HG03558 (cell line): Measurements from ENCODE around the gene MICU2.
"Not testable (repeated sequence)": the region's sequence is repeated elsewhere in the genome, so short reads cannot be mapped to it uniquely, and the experiment has no call there.

Experiments used
- ATAC-seq: cut with Tn5 transposase; IDR thresholded peaks from one replicate; pipeline ENCODE4 v1.9.1; 2021; ENCODE audit warnings: moderate number of reproducible peaks; ENCODE audit not compliant: unreplicated experiment; ENCODE audit errors: extremely low read depth

The MICU2 gene

GRCh38 chr13:21595546-21595822 is 8.5 kb downstream of the MICU2 start:
- no peak for ATAC-seq

- no peak for ATAC-seq
Observed at GRCh38 chr13:21594715-21595545, 9.0 kb downstream of the MICU2 start.

GRCh38 chr13:21590665-21591456 is 13.1 kb downstream of the MICU2 start:
- ATAC-seq = not testable (repeated sequence)

GRCh38 chr13:21590231-21590630 is 13.7 kb downstream of the MICU2 start:
- ATAC-seq = no peak

GRCh38 chr13:21589510-21589909 is 14.5 kb downstream of the MICU2 start:
- not testable (repeated sequence) for ATAC-seq

GRCh38 chr13:21588411-21588810 is 15.6 kb downstream of the MICU2 start:
- ATAC-seq = not testable (repeated sequence)

GRCh38 chr13:21584973-21585592 is 18.9 kb downstream of the MICU2 start:
- no peak for ATAC-seq

GRCh38 chr13:21583478-21583877 is 20.5 kb downstream of the MICU2 start:
- ATAC-seq = no peak

- no peak for ATAC-seq
Observed at GRCh38 chr13:21580736-21581135, 23.2 kb downstream of the MICU2 start.

GRCh38 chr13:21579754-21580316 is 24.1 kb downstream of the MICU2 start:
- no peak for ATAC-seq

- no peak for ATAC-seq
Observed at GRCh38 chr13:21578748-21579147, 25.2 kb downstream of the MICU2 start.

GRCh38 chr13:21576426-21576825 is 27.5 kb downstream of the MICU2 start:
- no peak for ATAC-seq

GRCh38 chr13:21573920-21574712 is 29.9 kb downstream of the MICU2 start:
- ATAC-seq = no peak

GRCh38 chr13:21569686-21570085 is 34.3 kb downstream of the MICU2 start:
- no peak for ATAC-seq

- no peak for ATAC-seq
Observed at GRCh38 chr13:21568854-21569253, 35.1 kb downstream of the MICU2 start.

- ATAC-seq = no peak
Observed at GRCh38 chr13:21567714-21568113, 36.3 kb downstream of the MICU2 start.

GRCh38 chr13:21557995-21558394 is 46.0 kb downstream of the MICU2 start:
- ATAC-seq = no peak

- no peak for ATAC-seq
Observed at GRCh38 chr13:21556051-21556450, 47.9 kb downstream of the MICU2 start.

GRCh38 chr13:21553261-21553660 is 50.7 kb downstream of the MICU2 start:
- ATAC-seq = not testable (repeated sequence)

GRCh38 chr13:21550918-21551317 is 53.1 kb downstream of the MICU2 start:
- no peak for ATAC-seq
